ENCODE data around the gene DNPH1.

DNA sequence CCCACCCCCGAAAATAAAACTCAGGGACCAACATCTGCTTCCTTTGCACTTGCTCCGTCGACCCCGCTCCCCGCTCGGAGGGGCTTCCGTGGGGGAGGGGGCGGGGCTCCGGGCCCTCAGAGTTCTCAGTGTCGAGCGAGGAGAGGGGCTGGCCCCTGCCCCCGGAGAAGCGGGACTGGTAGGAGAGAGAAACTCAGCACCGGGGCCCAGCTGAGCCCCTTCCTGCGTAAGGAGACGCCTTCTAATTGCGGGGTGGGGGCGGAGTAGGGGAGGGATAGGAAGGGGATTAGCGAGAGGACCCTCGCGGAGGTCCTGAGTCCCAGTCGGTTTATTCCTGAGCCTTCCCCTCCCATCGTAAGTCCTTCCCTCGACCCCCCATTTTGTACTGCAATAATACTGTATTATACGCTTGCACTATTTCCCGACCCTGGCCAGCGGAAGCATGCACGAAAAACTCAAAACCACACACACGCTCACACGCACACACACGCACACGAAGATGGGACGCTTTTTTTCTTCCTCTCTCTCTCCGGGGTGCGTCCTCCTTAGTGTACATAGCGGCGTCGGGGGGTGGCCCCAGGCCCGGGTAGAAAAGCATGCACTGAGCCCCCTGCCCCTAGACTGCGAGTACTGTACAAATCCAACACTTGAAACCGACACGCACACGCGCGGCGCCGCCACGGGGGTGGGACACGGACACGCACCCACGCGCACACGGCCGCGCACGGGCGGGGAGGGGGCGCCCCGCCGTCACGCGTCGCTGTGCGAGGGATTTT is 46.7 kb upstream of the DNPH1 start:
- TF ChIP-seq NFE2L2 (conservative IDR thresholded peaks at IDR 0.05; ENCODE audit: low read length) = no peak
- TF ChIP-seq EP300 (IDR thresholded peaks at IDR 0.05) = no peak
- TF ChIP-seq POLR2A (IDR thresholded peaks at IDR 0.05; ENCODE audit: low read length) = no peak
- TF ChIP-seq CEBPB (IDR thresholded peaks at IDR 0.05) = no peak
